Measurements from ENCODE around the gene MAP1S.

- TF ChIP-seq CTCF (IDR thresholded peaks at IDR 0.05; ENCODE audit: poor library complexity) (peak; percentile 27), EZH2 (IDR thresholded peaks at IDR 0.05; ENCODE audit: borderline replicate concordance) (no peak)
Observed at GRCh38 chr19:17725422-17726078, 6.3 kb downstream of the MAP1S start.
